Measurements from ENCODE around the gene SH2D3A.

- TF ChIP-seq CTCF (IDR thresholded peaks at IDR 0.05) = no peak
- TF ChIP-seq POLR2A (IDR thresholded peaks at IDR 0.05) = no peak
Measured at GRCh38 chr19:6813659-6814058, 46.4 kb upstream of the SH2D3A start.
